Measurements from ENCODE around the gene FOXJ1. TPM values are rescaled to one million over a fixed set of nuclear protein-coding genes. Genes with fewer than 3 reads are reported as not detected.

The FOXJ1 gene
- total RNA-seq, 3 donors from 2014 or later (not counting 1 experiment from before 2014, with no cell fraction given) = 0.21 to 0.93 (median 0.36) TPM

GRCh38 chr17:76104896-76105231 lies 36.2 kb downstream of the FOXJ1 start:
- no peak for ATAC-seq
- Mint-ChIP-seq H3K9me3 (no peaks in the 10 kb centered on the region), H3K4me1 (peaks cover 17 to 23% of the 10 kb centered on the region in 2 donors), H3K4me3 (peak overlapping the region; percentile 70), H3K27ac (peak overlapping the region; percentile 87 to 96), H3K36me3 (peaks cover 4% of the 10 kb centered on the region), H3K27me3 (ENCODE audit: low read depth in 2 of 2) (no peaks in the 10 kb centered on the region)
- no peak overlapping the region for H3K27ac ChIP-seq (ENCODE audit: low read length)
- H3K9me3 ChIP-seq (ENCODE audit: control insufficient read depth, insufficient read depth, low read length) = no peaks in the 10 kb centered on the region
- H3K27me3 ChIP-seq (ENCODE audit: control insufficient read depth, insufficient read depth, low read length) = no peaks in the 10 kb centered on the region
- H3K36me3 ChIP-seq (ENCODE audit: control insufficient read depth, insufficient read depth, low read length) = peaks cover 15% of the 10 kb centered on the region
- intact Hi-C loops (cut with micrococcal nuclease) = no loop called here
- H3K4me3 ChIP-seq (ENCODE audit: low read length) = no peak overlapping the region
- over 99% methylated on average over 4 of the region's 5 CpGs for WGBS (ENCODE audit: insufficient coverage)
- TF ChIP-seq CTCF (IDR thresholded peaks at IDR 0.05) = no peak
- H3K4me1 ChIP-seq (ENCODE audit: control insufficient read depth, insufficient read depth, low read length) = peaks cover 25% of the 10 kb centered on the region
- no peak for DNase-seq

- Mint-ChIP-seq H3K4me1 (peaks cover 17 to 25% of the 10 kb centered on the region in 2 donors), H3K36me3 (peaks cover 7% of the 10 kb centered on the region), H3K4me3 (peak overlapping the region; percentile 96), H3K9me3 (no peaks in the 10 kb centered on the region), H3K27me3 (ENCODE audit: low read depth in 2 of 2) (no peaks in the 10 kb centered on the region), H3K27ac (peak overlapping the region; percentile 87 to 96)
- intact Hi-C loops (cut with micrococcal nuclease) = no loop called here
- Histone ChIP-seq H3K27me3 (ENCODE audit: control insufficient read depth, insufficient read depth, low read length) (no peaks in the 10 kb centered on the region), H3K36me3 (ENCODE audit: control insufficient read depth, insufficient read depth, low read length) (peaks cover 19% of the 10 kb centered on the region), H3K9me3 (ENCODE audit: control insufficient read depth, insufficient read depth, low read length) (no peaks in the 10 kb centered on the region), H3K27ac (ENCODE audit: low read length) (peak overlapping the region; percentile 68), H3K4me3 (ENCODE audit: low read length) (peak overlapping the region; percentile 59), H3K4me1 (ENCODE audit: control insufficient read depth, insufficient read depth, low read length) (peaks cover 25% of the 10 kb centered on the region)
- no peak for ATAC-seq
- 82% methylated on average over 29 of the region's 29 CpGs for WGBS (ENCODE audit: insufficient coverage)
- TF ChIP-seq CTCF (IDR thresholded peaks at IDR 0.05) = no peak
- DNase-seq = no peak
Measured at GRCh38 chr17:76104140-76104895, 36.7 kb downstream of the FOXJ1 start.

GRCh38 chr17:76103274-76104139 lies 37.5 kb downstream of the FOXJ1 start, which contains the start of gene EXOC7:
EXOC7 (minus strand) TSS chr17:76103787; CDS start chr17:76103692, 95 bp downstream.
- Mint-ChIP-seq H3K27ac (peak within 1 kb of the TSS; percentile 87 to 96), H3K4me1 (peaks cover 17 to 25% of the 10 kb centered on the region in 2 donors), H3K4me3 (peak within 1 kb of the TSS; percentile 96), H3K36me3 (peaks cover 7% of the 10 kb centered on the region), H3K27me3 (ENCODE audit: low read depth in 2 of 2) (no peaks in the 10 kb centered on the region), H3K9me3 (no peaks in the 10 kb centered on the region)
- Histone ChIP-seq H3K4me3 (ENCODE audit: low read length) (peak within 1 kb of the TSS; percentile 59), H3K36me3 (ENCODE audit: control insufficient read depth, insufficient read depth, low read length) (peaks cover 19% of the 10 kb centered on the region), H3K27me3 (ENCODE audit: control insufficient read depth, insufficient read depth, low read length) (no peaks in the 10 kb centered on the region), H3K9me3 (ENCODE audit: control insufficient read depth, insufficient read depth, low read length) (no peaks in the 10 kb centered on the region), H3K4me1 (ENCODE audit: control insufficient read depth, insufficient read depth, low read length) (peaks cover 25% of the 10 kb centered on the region), H3K27ac (ENCODE audit: low read length) (peak within 1 kb of the TSS; percentile 68)
- peak; percentile 95 to 96 (median 96) for ATAC-seq
- intact Hi-C loops (cut with micrococcal nuclease) = no loop called here
- DNase-seq = peak; percentile 94 to 99
- TF ChIP-seq CTCF (IDR thresholded peaks at IDR 0.05) = peak; percentile 20
- 5% methylated on average over 55 of the region's 55 CpGs for WGBS (ENCODE audit: insufficient coverage)

Measured in natural killer cell (primary cell).